OCI-LY1 (cell line): ENCODE data around the gene OVOL2.

Source experiments
- H2AFZ ChIP-seq: fragments of 200-600 bp; sonication (generic), shearing (Covaris generic); 2 replicates; pipeline ENCODE4 v1.6.0; 2014; ENCODE audit warnings: antibody characterized with exemption, mild to moderate bottlenecking, low read length
- H3F3A ChIP-seq: fragments of 200-600 bp; sonication (generic), shearing (Covaris generic); 2 replicates; pipeline ENCODE4 v1.6.0; 2014; ENCODE audit warnings: mild to moderate bottlenecking, antibody characterized with exemption, low read length, moderate library complexity; ENCODE audit not compliant: insufficient read depth
- H3K27ac ChIP-seq: fragments of 200-600 bp; sonication (generic); 2 replicates; pipeline ENCODE4 v1.5.1; 2014; ENCODE audit warnings: low read length, mixed run types, mild to moderate bottlenecking, low read depth; ENCODE audit not compliant: poor library complexity, severe bottlenecking
- H3K27me3 ChIP-seq: fragments of 200-600 bp; sonication (generic); 2 replicates; pipeline ENCODE4 v1.6.0; 2014; ENCODE audit warnings: antibody characterized with exemption, mild to moderate bottlenecking, low read length, moderate library complexity; ENCODE audit not compliant: insufficient read depth
- H3K36me3 ChIP-seq: fragments of 200-600 bp; sonication (generic); 2 replicates; pipeline ENCODE4 v1.6.1; 2014; ENCODE audit warnings: mild to moderate bottlenecking, antibody characterized with exemption, low read length, moderate library complexity, mixed read lengths; ENCODE audit not compliant: insufficient read depth
- H3K4me1 ChIP-seq: fragments of 200-600 bp; sonication (generic); 2 replicates; pipeline ENCODE4 v1.5.1; 2014; ENCODE audit warnings: mild to moderate bottlenecking, low read length, moderate library complexity; ENCODE audit not compliant: insufficient read depth, severe bottlenecking
- H3K4me2 ChIP-seq: fragments of 200-600 bp; sonication (generic), shearing (Covaris generic); 2 replicates; pipeline ENCODE4 v1.6.1; 2014; ENCODE audit warnings: low read length
- H3K4me3 ChIP-seq: fragments of 200-600 bp; sonication (generic); 2 replicates; pipeline ENCODE4 v1.5.1; 2014; ENCODE audit warnings: low read length, low read depth, mild to moderate bottlenecking, mixed read lengths; ENCODE audit not compliant: poor library complexity, severe bottlenecking
- H3K79me2 ChIP-seq: fragments of 200-600 bp; shearing (Covaris generic); 2 replicates; pipeline ENCODE4 v1.6.1; 2016; ENCODE audit warnings: mixed run types, low read length, mixed read lengths; ENCODE audit not compliant: insufficient read depth
- H3K9ac ChIP-seq: fragments of 200-600 bp; sonication (generic), shearing (Covaris generic); 2 replicates; pipeline ENCODE4 v1.6.1; 2014; ENCODE audit warnings: mild to moderate bottlenecking, low read length, mixed read lengths
- H3K9me2 ChIP-seq: fragments of 200-600 bp; sonication (generic), shearing (Covaris generic); 2 replicates; pipeline ENCODE4 v1.6.1; 2014; ENCODE audit warnings: low read depth, mild to moderate bottlenecking, low read length, mixed read lengths
- H3K9me3 ChIP-seq: fragments of 200-600 bp; shearing (Covaris generic); 2 replicates; pipeline ENCODE4 v1.6.1; 2014; ENCODE audit warnings: low read length, mixed read lengths
- H4K20me1 ChIP-seq: fragments of 200-600 bp; sonication (generic), shearing (Covaris generic); 2 replicates; pipeline ENCODE4 v1.6.0; 2016; ENCODE audit warnings: mild to moderate bottlenecking, low read length; ENCODE audit not compliant: insufficient read depth
- EZH2 ChIP-seq: fragments of 200-600 bp; sonication (generic), shearing (Covaris generic); IDR thresholded peaks from 2 replicates; pipeline ENCODE4 v1.8.0; 2017; ENCODE audit warnings: borderline replicate concordance, mixed run types, mild to moderate bottlenecking, antibody characterized with exemption, low read length, moderate library complexity, mixed read lengths
- TF ChIP-seq, protein P1 (sequence below): fragments of 200-600 bp; sonication (generic), shearing (Covaris generic); IDR thresholded peaks from 2 replicates; pipeline ENCODE4 v1.5.1; 2017; ENCODE audit warnings: mild to moderate bottlenecking, antibody characterized with exemption, low read length, moderate library complexity, mixed read lengths

OVOL2 gene

DNA sequence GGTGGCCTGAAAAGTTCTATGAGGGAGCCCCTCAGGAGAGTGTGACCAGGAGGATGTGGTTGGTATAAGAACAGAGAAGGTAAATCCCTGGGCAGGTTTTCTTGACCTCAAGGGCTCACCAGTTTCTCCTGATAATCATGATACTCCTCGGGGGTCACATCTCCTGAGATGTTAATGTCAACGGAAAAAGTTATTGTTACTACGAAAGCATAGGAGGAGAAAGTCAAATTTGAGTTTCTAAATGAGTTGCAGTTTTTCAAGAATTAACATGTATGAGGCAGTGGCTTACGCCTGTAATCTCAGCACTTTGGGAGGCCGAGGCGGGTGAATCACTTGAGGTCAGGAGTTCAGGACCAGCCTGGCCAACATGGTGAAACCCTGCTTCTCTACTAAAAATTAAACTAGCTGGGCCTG, 65.5 kb downstream of the OVOL2 start:
- Histone ChIP-seq H4K20me1 (no peaks in the 10 kb centered on the region), H3K4me2 (no peak overlapping the region), H3F3A (no peaks in the 10 kb centered on the region), H3K4me1 (peaks cover 27% of the 10 kb centered on the region), H3K27me3 (no peaks in the 10 kb centered on the region), H2AFZ (no peak overlapping the region), H3K36me3 (peaks cover 35% of the 10 kb centered on the region), H3K4me3 (no peak overlapping the region), H3K27ac (peak overlapping the region; percentile 21), H3K79me2 (no peaks in the 10 kb centered on the region), H3K9ac (no peak overlapping the region), H3K9me3 (no peaks in the 10 kb centered on the region), H3K9me2 (no peaks in the 10 kb centered on the region)
- TF ChIP-seq, protein P1, sequence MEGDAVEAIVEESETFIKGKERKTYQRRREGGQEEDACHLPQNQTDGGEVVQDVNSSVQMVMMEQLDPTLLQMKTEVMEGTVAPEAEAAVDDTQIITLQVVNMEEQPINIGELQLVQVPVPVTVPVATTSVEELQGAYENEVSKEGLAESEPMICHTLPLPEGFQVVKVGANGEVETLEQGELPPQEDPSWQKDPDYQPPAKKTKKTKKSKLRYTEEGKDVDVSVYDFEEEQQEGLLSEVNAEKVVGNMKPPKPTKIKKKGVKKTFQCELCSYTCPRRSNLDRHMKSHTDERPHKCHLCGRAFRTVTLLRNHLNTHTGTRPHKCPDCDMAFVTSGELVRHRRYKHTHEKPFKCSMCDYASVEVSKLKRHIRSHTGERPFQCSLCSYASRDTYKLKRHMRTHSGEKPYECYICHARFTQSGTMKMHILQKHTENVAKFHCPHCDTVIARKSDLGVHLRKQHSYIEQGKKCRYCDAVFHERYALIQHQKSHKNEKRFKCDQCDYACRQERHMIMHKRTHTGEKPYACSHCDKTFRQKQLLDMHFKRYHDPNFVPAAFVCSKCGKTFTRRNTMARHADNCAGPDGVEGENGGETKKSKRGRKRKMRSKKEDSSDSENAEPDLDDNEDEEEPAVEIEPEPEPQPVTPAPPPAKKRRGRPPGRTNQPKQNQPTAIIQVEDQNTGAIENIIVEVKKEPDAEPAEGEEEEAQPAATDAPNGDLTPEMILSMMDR, result no peak
- TF ChIP-seq EZH2, result no peak

DNA sequence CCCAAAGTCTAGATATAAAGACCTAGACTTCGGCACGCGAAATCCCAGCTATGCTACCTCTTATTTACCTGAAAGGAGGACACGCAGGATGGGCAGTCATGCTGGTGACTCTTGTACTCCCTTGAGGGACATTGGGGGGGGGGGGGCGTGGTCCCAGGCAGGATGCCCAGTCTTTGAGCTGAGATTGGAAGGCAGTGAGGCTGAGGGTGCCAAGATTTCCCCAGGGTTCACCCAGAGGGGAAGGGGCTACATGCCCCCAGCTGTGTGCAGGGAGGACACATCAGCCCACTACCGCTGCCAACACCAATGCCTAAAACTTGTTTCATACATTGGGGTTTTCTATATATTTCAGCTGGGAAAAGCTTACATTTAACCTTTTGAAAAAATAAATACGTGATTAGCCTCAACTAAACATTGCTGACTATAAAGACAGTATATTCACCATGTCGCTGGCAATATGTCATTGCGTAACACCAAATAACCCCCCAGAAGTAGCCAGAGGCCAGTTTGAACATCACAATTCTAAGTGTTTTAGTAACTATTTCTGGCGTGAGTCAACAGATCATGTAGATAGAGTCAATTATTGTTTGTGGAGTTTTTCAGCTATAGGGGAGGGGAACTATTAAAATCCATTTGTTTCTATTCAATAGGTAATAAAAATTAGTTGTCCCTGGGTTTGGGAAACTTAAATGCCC, 67.3 kb downstream of the OVOL2 start:
- Histone ChIP-seq H3K4me3 (no peak overlapping the region), H3K4me2 (no peak overlapping the region), H3K4me1 (peaks cover 17% of the 10 kb centered on the region), H2AFZ (no peak overlapping the region), H3K27ac (no peak overlapping the region), H3K9me3 (no peaks in the 10 kb centered on the region), H3K79me2 (no peaks in the 10 kb centered on the region), H4K20me1 (no peaks in the 10 kb centered on the region), H3K9ac (no peak overlapping the region), H3K27me3 (no peaks in the 10 kb centered on the region), H3K36me3 (peaks cover 50% of the 10 kb centered on the region), H3K9me2 (no peaks in the 10 kb centered on the region), H3F3A (no peaks in the 10 kb centered on the region)
- TF ChIP-seq, protein P1, result no peak
- TF ChIP-seq EZH2, result no peak

- H3K4me2 ChIP-seq, result no peak overlapping the region
Measured at GRCh38 chr20:17987988-17988387, 69.7 kb downstream of the OVOL2 start.

More at GRCh38 chr20:17987988-17988387, 69.7 kb downstream of the OVOL2 start:
- Histone ChIP-seq H3K9me2 (no peaks in the 10 kb centered on the region), H3K4me3 (no peak overlapping the region), H3K4me1 (peaks cover 10% of the 10 kb centered on the region), H3K9ac (no peak overlapping the region), H3K27me3 (no peaks in the 10 kb centered on the region), H3K9me3 (no peaks in the 10 kb centered on the region), H2AFZ (no peak overlapping the region), H3F3A (no peaks in the 10 kb centered on the region), H3K27ac (no peak overlapping the region), H3K79me2 (0 out of 2 replicates have a peak, but pooled peaks cover 1% of the 10 kb centered on the region), H4K20me1 (no peaks in the 10 kb centered on the region), H3K36me3 (peaks cover 66% of the 10 kb centered on the region)
- no peak for TF ChIP-seq EZH2
- TF ChIP-seq, protein P1, result no peak
